K562 (cell line): Measurements from ENCODE around the gene P3H1.

ENCODE experiments used
- ELK3 ChIP-seq: fragments of 450-650 bp; formaldehyde crosslinking; IDR thresholded peaks from 2 replicates; pipeline ENCODE4 v1.4.0; 2020; ENCODE audit warnings: mild to moderate bottlenecking
- FOXA1 ChIP-seq: fragments of 450-650 bp; IDR thresholded peaks from 2 replicates; pipeline ENCODE4 v1.6.1; 2016; ENCODE audit warnings: mild to moderate bottlenecking, borderline replicate concordance
- MAFF ChIP-seq: IDR thresholded peaks from 2 replicates; pipeline ENCODE4 v1.6.1; 2012; ENCODE audit warnings: low read length, improper control_type of control experiment
- MAFK ChIP-seq: IDR thresholded peaks from 2 replicates; pipeline ENCODE4 v1.6.1; 2011; ENCODE audit warnings: low read length, improper control_type of control experiment
- MXI1 ChIP-seq: IDR thresholded peaks from 2 replicates; pipeline ENCODE4 v1.6.1; 2011; ENCODE audit warnings: low read depth, mild to moderate bottlenecking, improper control_type of control experiment, low read length
- NCOA6 ChIP-seq: fragments of 450-650 bp; IDR thresholded peaks from 2 replicates; pipeline ENCODE4 v1.6.1; 2017; ENCODE audit warnings: mild to moderate bottlenecking
- PHF21A ChIP-seq: fragments of 450-650 bp; IDR thresholded peaks from 2 replicates; pipeline ENCODE4 v1.6.1; 2017; ENCODE audit warnings: low read depth, borderline replicate concordance
- POLR2A ChIP-seq: fragments of 450-650 bp; conservative IDR thresholded peaks from 2 replicates; pipeline ENCODE4 v1.6.1; 2016
- POLR2AphosphoS2 ChIP-seq: IDR thresholded peaks from 2 replicates; pipeline ENCODE4 v1.6.1; 2012; ENCODE audit warnings: low read length, improper control_type of control experiment
- POU5F1 ChIP-seq: fragments of 150-350 bp; IDR thresholded peaks from 2 replicates; pipeline ENCODE4 v1.6.1; 2014; ENCODE audit warnings: borderline replicate concordance, low read length, low read depth, mild to moderate bottlenecking; ENCODE audit not compliant: partially characterized antibody
- SETDB1 ChIP-seq: IDR thresholded peaks from one replicate; pipeline ENCODE4 v1.6.1; 2012; ENCODE audit warnings: low read length, control low read depth, inconsistent platforms
- SMAD4 ChIP-seq: fragments of 250-450 bp; sonication (Bioruptor Pico); conservative IDR thresholded peaks from 2 replicates; pipeline ENCODE4 v1.8.0; 2021; ENCODE audit warnings: inconsistent platforms, mild to moderate bottlenecking, moderate library complexity
- ZFX ChIP-seq: sonication (generic); formaldehyde crosslinking; IDR thresholded peaks from 2 replicates; pipeline ENCODE4 v1.8.0; 2022; ENCODE audit warnings: mild to moderate bottlenecking, missing genetic modification reagents, moderate library complexity

GRCh38 chr1:42761567-42761966, 5.3 kb downstream of the P3H1 start:
- TF ChIP-seq FOXA1 = no peak
- no peak for TF ChIP-seq MAFF
- no peak for TF ChIP-seq POLR2AphosphoS2
- TF ChIP-seq ZFX (CRISPR knock-in tag) = no peak
- TF ChIP-seq POLR2A = no peak
- TF ChIP-seq NCOA6 = no peak
- TF ChIP-seq PHF21A = no peak
- TF ChIP-seq MAFK = no peak
- TF ChIP-seq ELK3 (CRISPR knock-in tag) = no peak
- no peak for TF ChIP-seq SETDB1
- no peak for TF ChIP-seq SMAD4 (CRISPR knock-in tag)
- no peak for TF ChIP-seq POU5F1
- no peak for TF ChIP-seq MXI1
